Bronchus fibroblast of lung (primary cell): ENCODE data around the gene RPL13. TPM values are rescaled to one million over a fixed set of nuclear protein-coding genes. Genes with fewer than 3 reads are reported as not detected.

Experiments used
- total RNA-seq: library from RNA; depleted of rRNA; stranded (reverse); fragments of >200 nt; gene quantifications from 2 replicates; pipeline ENCODE4 v1.2.3, GENCODE V29; 2015

The RPL13 gene
- 6,637 and 6,795 TPM in 2 replicates for total RNA-seq

GRCh38 chr16:89560378-89561141 is at the start of gene RPL13:
Gene RPL13 (plus strand): TSS chr16:89560682. CDS start chr16:89560960, 278 bp downstream.

GRCh38 chr16:89575247-89576152 is 15.0 kb downstream of the RPL13 start, which contains the start of gene CPNE7:
Gene CPNE7 (plus strand): TSS chr16:89575758. CDS start chr16:89575898, 140 bp downstream.

GRCh38 chr16:89613231-89613953 is 52.9 kb downstream of the RPL13 start, which contains the start of gene DPEP1:
Gene DPEP1 (plus strand): TSS chr16:89613642. CDS start chr16:89630411, 16,769 bp downstream.

Other genes starting within 250 kb of the RPL13 start
- 41.5 and 45.4 TPM in 2 replicates for gene ANKRD11, start 70.1 kb upstream of the RPL13 start, total RNA-seq
- gene SPG7, start 52.3 kb upstream of the RPL13 start, total RNA-seq, result 111 and 145 TPM in 2 replicates
- gene CPNE7, start 15.1 kb downstream of the RPL13 start, total RNA-seq, result 34.2 and 41.4 TPM in 2 replicates
- gene DPEP1, start 53.0 kb downstream of the RPL13 start, total RNA-seq, result 0.15 and 0.34 TPM in 2 replicates
- 76.0 and 87.0 TPM in 2 replicates for gene CHMP1A, start 97.0 kb downstream of the RPL13 start, total RNA-seq
- 5.1 and 7.4 TPM in 2 replicates for gene SPATA33, start 97.2 kb downstream of the RPL13 start, total RNA-seq
- gene CDK10, start 126.0 kb downstream of the RPL13 start, total RNA-seq, result 51.0 and 65.1 TPM in 2 replicates
- 5.6 and 6.1 TPM in 2 replicates for gene SPATA2L, start 141.0 kb downstream of the RPL13 start, total RNA-seq
- gene VPS9D1, start 160.2 kb downstream of the RPL13 start, total RNA-seq, result 8.5 and 9.6 TPM in 2 replicates
- gene ZNF276, start 160.9 kb downstream of the RPL13 start, total RNA-seq, result 6.8 and 9.9 TPM in 2 replicates